Measurements from ENCODE around the gene ERC1.
"Not testable (repeated sequence)": the region's sequence is repeated elsewhere in the genome, so short reads cannot be mapped to it uniquely, and the experiment has no call there.

Gene ERC1

GRCh38 chr12:1348606-1349005, 357.6 kb downstream of the ERC1 start:
- DNase-seq, result no peak

- no peak for DNase-seq
Observed at GRCh38 chr12:1350055-1350933, 359.3 kb downstream of the ERC1 start.

DNA sequence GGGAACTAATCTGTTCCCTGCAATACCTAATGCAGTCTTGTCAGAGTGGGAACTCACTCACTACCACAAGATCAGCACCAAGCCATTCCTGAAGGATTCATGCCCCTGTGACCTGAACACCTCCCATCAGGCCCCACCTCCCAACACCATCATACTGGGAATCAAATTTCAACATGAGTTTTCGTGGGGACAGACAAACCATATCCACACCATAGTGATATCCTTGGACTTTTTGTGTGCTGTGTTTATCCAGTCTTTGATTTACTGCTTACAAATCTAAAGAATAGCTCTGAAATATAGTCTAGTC, 359.9 kb downstream of the ERC1 start:
- DNase-seq, result no peak

DNA sequence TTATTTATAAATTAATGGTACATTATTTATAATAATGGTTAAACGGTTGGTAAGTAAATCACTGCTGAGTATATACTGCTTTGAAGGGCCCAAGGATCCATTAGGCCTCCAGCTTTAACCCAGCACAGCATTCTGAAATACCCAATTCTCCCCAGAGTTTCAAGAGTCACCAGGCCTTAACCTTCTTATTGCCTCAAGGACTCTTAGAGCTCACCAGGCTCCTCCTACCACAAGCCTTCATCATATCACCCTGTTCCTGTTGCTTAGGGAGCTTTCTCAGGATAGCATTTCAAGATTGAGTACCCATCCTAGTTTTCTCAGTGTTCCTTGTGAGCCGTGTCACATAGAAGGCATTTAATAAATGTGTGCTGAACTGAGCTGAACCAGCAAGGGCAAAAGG, 360.9 kb downstream of the ERC1 start:
- DNase-seq, result no peak

- DNase-seq, result no peak
Observed at GRCh38 chr12:1353451-1353850, 362.4 kb downstream of the ERC1 start.

DNA sequence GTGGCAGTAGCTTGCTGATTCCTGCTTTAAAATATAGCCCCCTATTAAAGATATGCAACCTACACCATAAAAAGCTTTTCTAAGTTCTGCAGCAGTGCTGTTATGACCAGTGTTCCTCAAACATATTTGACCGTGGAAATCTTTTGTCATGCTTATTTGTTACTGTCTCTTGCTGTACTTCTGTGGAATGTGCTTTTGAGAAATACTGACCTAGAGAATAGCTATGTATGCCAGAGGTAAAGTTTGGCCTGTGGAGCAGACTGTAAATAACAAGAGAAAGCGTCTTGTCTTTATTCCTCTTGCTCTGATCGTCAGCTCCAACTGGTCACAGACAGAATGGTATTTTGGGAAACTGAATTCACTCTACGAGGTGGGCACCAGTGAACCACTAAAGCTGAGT, 364.4 kb downstream of the ERC1 start:
- DNase-seq, result no peak

GRCh38 chr12:1355871-1356270, 364.8 kb downstream of the ERC1 start:
- DNase-seq, result not testable (repeated sequence)

- no peak for DNase-seq
Observed at GRCh38 chr12:1356285-1356684, 365.3 kb downstream of the ERC1 start.

GRCh38 chr12:1357171-1357570, 366.1 kb downstream of the ERC1 start:
- DNase-seq, result no peak

GRCh38 chr12:1357711-1358110, 366.7 kb downstream of the ERC1 start:
- DNase-seq, result no peak

DNA sequence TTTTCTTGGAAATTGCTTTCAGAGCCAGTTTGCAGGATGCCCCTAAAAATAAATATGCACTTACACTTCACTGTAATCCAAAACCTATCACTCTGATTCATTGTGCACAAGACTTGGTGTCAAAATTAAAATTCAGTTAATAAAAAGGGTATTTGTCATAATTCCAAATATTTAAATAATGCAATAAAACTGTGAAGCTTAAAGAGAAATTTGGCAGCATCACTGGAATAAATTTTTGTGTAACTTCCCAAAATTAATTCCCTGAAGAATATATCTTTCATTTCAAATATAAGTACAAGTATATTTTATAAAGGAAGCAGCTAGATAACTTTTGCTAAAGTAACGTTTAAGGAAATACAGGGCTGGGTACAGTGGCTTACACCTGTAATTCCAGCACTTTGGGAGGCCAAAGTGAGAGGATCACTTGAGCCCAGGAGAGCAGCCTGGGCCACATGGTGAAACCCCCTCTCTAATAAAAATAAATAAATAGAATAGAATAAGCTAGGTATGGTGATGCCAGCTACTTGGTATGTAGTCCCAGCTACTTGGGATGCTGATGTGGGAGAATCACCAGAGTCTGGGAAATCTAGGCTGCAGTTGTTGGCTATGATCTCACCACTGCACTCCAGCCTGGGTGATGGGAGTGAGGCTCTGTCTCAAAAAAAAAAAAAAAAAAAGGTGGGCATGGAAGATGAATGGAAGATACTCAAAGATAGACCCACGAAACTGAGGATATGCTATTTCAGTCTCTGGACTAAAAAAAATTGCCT, 369.6 kb downstream of the ERC1 start:
- no peak for DNase-seq

- no peak for DNase-seq
Observed at GRCh38 chr12:1362143-1362662, 371.2 kb downstream of the ERC1 start.

GRCh38 chr12:1365703-1366102, 374.7 kb downstream of the ERC1 start:
- DNase-seq, result no peak

DNA sequence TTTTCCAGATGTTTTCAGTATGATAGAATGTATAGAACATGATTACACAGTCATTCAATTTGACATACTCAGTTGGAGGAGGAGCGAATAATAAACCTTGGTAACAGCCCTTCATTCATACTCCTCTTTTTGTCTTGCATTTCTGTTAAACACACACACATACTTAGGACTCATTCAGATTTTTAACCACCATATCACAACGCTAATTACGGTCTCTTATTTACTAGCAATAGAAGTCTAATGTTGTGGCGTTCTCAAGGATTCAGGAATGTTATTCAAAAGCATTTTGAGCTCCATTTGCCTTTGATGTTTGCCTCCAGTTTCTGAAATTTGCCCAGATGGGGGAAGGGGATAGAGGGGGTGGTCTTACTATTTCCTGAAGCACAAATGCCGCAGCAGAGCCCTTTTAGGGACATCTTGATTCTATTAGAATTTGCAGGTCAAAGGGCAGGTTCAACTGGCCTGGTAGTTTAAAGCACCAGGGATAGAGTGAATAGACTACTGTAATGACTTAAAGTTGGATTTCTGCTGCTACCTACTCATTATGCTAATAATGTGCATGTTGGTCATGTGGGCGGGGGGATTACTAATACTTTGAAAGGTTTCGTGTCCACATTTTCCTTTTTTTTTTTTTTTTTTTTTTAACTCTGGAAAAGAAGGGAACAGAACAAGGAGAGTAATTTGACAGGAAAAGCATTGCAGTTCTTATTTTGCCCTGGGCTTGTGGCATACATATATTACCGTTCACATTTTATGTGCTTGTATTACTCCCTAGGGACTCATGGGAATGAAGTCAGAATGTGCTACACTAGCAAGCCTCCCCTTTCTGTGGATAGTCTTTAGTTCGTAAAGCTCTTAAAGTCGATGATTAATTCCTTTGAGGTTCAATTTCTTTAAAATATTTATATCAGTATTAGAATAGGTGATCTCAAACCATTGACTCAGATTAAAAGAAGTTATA, 376.6 kb downstream of the ERC1 start:
- DNase-seq, result peak in 1 of 56 donors; percentile 27

DNA sequence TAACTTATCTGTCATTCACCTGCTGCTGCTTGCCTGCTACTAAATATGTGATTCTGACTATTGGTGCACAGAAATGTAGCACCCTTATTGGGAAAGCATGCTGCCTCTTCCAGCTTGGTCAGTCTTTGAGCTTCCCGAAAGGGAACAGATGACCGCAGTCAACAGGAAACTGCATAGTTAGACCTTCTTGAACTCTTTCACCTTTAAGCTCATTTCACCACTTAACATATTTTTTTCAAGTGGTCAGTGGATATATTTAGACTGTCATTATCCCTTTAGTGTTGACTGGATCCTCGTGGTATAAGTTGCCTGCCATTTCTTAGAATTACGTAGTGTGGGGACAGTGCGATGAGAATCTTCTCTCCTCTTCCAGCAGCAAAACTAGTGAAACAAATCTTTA, 378.4 kb downstream of the ERC1 start:
- DNase-seq, result no peak

DNA sequence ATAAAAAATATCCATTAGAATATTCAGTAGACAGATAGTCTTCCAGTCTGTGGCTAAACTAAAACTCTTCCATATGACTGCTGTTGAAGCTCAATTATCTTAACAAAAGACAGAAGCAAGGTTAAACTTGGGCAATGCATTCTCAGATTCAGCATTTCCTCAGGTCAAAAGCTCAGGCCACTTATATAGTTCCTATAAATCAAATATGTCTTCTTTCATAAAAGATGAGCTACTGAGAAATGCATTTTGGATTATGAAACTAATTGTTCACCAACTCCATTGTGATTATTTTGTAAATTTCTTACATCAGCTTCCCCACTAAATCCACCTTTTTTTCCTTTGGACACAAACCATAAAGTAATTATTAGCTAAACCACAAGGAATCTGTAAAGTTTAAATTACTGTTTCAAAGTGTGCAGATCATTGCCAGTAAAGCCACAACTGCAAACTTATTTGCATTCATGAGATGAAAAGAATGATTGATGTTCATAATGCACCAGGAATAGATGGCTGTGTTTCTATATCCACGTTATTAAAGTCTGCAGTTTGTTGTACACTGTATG, 379.0 kb downstream of the ERC1 start:
- no peak for DNase-seq

DNA sequence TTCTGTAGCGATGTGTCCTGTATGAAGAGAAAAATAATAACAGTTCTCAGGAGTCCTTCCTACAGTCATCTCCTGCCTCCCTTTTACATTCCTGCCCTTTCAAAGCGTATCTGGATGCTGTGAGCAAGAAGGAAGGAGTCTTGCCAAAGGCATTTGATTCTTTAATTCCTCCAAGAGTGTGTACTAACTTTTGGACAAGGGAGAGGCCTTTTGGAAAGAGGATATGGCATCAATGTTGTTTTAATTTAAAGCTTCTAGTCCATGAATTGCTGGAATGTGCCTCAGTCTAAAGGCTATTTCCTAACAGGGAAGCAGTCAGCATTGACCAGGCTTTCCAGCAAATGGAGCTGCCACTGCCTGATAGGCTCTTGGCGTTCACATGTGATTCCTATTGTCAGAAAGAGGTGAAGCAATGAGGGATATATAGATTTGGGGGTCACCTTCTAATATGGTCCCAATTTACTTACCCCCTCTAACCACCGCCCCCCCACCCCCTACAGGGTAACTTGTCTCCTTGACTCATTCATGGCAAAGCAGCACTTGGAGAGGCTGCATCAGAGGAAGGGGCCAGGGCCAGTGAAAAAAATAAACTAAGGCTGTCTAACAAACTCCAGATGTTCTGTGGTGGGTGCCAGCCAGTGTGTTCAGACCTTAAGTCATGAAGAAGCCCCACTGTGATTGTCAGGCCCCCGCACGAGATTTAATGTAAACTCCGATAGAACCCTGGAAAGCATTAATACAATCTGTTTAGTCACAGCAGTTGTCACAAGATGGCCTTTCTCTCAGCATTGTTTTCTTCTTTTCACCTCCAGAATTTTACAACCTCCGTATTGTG, 383.1 kb downstream of the ERC1 start:
- no peak for DNase-seq

DNA sequence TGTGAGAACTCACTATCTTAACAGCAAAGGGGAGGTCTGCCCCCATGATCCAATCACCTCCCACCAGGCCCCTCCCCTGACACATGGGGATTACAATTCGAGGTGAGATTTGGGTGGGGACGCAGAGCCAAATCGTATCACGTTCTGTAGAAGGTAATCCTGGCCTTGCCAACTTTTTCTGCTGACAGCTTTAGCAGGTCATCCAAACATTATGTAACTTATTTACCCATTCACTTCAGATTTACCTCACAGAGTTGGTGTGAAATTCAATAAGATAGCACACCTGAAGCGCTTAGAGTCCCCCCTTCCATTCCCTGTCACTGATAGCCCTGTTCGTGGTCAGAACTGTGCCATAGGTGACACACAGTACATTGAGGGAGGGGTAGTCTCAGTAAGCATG, 384.3 kb downstream of the ERC1 start:
- no peak for DNase-seq

- no peak for DNase-seq
Observed at GRCh38 chr12:1377117-1377516, 386.1 kb downstream of the ERC1 start.

- no peak for DNase-seq
Observed at GRCh38 chr12:1377681-1378080, 386.7 kb downstream of the ERC1 start.

Measured in nucleus accumbens (tissue), 56 donors.